K562 (cell line): ENCODE measurements around the gene SLC31A1. TPM values are rescaled to one million over a fixed set of nuclear protein-coding genes. Genes with fewer than 3 reads are reported as not detected.

ENCODE experiments used
- ATAC-seq: fragments of 200-7000 bp; cut with Tn5 transposase; 3 replicates; pipeline ENCODE4 v1.9.1; 2020; ENCODE audit warnings: moderate library complexity
- BruUV-seq: library from RNA; stranded (reverse); fragments of 400-500 nt; replicated peaks from 2 replicates; lab custom pipeline; 2021; lab: Mats Ljungman, UMichigan
- CTCF ChIA-PET: fragments of 300-600 bp; formaldehyde crosslinking; extraction: SDS; loops from one replicate; lab custom pipeline; 2021; ENCODE audit warnings: low intra/inter-chr PET ratio; lab: Yijun Ruan, JAX
- POLR2A ChIA-PET: fragments of 300-600, 350-650 bp; sonication (Branson Sonifier 250); formaldehyde crosslinking; extraction: SDS; loops from one replicate; lab custom pipeline; 2021; ENCODE audit warnings: antibody characterized with exemption, inconsistent platforms; lab: Yijun Ruan, JAX
- DNase-seq, 4 experiments: peaks; one replicate each; pipeline versions ENCODE4 v3.0.0 to v3.0.0-alpha.2; 2011 to 2018; ENCODE audit warnings: low spot score in 3 of 4, mixed read lengths in 3 of 4; ENCODE audit errors: extremely low read depth in 1 of 4
- FAIRE-seq: peaks from 2 replicates; lab custom pipeline; 2011; peaks lifted over from hg19 to GRCh38; lab: Jason Lieb, UNC
- H2AFZ ChIP-seq: 2 replicates; pipeline ENCODE4 v1.6.0; 2011; ENCODE audit warnings: low read depth, low read length, control low read depth, inconsistent platforms
- H3K27ac ChIP-seq: fragments of 200-600 bp; 3 replicates; pipeline ENCODE4 v1.8.0; 2011; ENCODE audit warnings: low read depth, mild to moderate bottlenecking, control low read depth, inconsistent platforms, low read length, moderate library complexity, mixed read lengths; ENCODE audit errors: extremely low read depth
- H3K27me3 ChIP-seq, 2 experiments: fragments of 300-600 bp in 1 of 2; 2 replicates in 1 of 2; 3 replicates in 1 of 2; pipeline versions ENCODE4 v1.6.0 to v1.8.0; 2011; ENCODE audit warnings: inconsistent platforms in 2 of 2, low read length in 2 of 2, mild to moderate bottlenecking in 1 of 2, mixed read lengths in 1 of 2, moderate library complexity in 1 of 2; ENCODE audit not compliant: control insufficient read depth in 2 of 2, insufficient read depth in 2 of 2
- H3K36me3 ChIP-seq: fragments of 300-600 bp; 3 replicates; pipeline ENCODE4 v1.8.0; 2011; ENCODE audit warnings: mild to moderate bottlenecking, low read length, inconsistent platforms; ENCODE audit not compliant: control insufficient read depth, insufficient read depth
- H3K4me1 ChIP-seq, 2 experiments: fragments of 200-600 bp in 1 of 2; replicated peaks in 1 of 2; 2 replicates in 1 of 2; 3 replicates in 1 of 2; pipeline versions ENCODE4 v1.5.1 to v1.8.0; 2011; ENCODE audit warnings: inconsistent platforms in 2 of 2, low read length in 2 of 2, mild to moderate bottlenecking in 1 of 2, mixed read lengths in 1 of 2, moderate library complexity in 1 of 2; ENCODE audit not compliant: control insufficient read depth in 2 of 2, insufficient read depth in 2 of 2
- H3K4me2 ChIP-seq: 2 replicates; pipeline ENCODE4 v1.6.1; 2011; ENCODE audit warnings: low read length, control low read depth, inconsistent platforms, mixed read lengths; ENCODE audit not compliant: insufficient read depth
- H3K4me3 ChIP-seq: fragments of 200-600 bp; sonication (generic), shearing (Covaris generic); 2 replicates; pipeline ENCODE4 v1.5.1; 2016; ENCODE audit warnings: control low read depth, inconsistent platforms
- H3K79me2 ChIP-seq: fragments of 200-600 bp; 3 replicates; pipeline ENCODE4 v1.8.0; 2011; ENCODE audit warnings: low read length, inconsistent platforms; ENCODE audit not compliant: control insufficient read depth, insufficient read depth
- H3K9ac ChIP-seq, 2 experiments: 2 replicates each; pipeline versions ENCODE4 v1.6.0 to v1.6.1; 2011; ENCODE audit warnings: low read depth in 2 of 2, low read length in 2 of 2, control low read depth in 1 of 2, inconsistent platforms in 1 of 2, mild to moderate bottlenecking in 1 of 2, mixed read lengths in 1 of 2; ENCODE audit not compliant: insufficient read depth in 1 of 2
- H3K9me1 ChIP-seq: one replicate; pipeline ENCODE4 v1.6.0; 2011; ENCODE audit warnings: inconsistent platforms, mild to moderate bottlenecking, low read length, moderate library complexity; ENCODE audit not compliant: control insufficient read depth, insufficient read depth
- H3K9me3 ChIP-seq: replicated peaks from 2 replicates; pipeline ENCODE4 v1.5.1; 2011; ENCODE audit warnings: low read depth, low read length, inconsistent platforms; ENCODE audit not compliant: control insufficient read depth, insufficient read depth
- H4K20me1 ChIP-seq: replicated peaks from 2 replicates; pipeline ENCODE4 v1.6.1; 2011; ENCODE audit warnings: low read length, inconsistent platforms, mixed read lengths; ENCODE audit not compliant: control insufficient read depth, insufficient read depth
- ARID1B ChIP-seq: fragments of 450-650 bp; IDR thresholded peaks from 2 replicates; pipeline ENCODE4 v1.6.1; 2016; ENCODE audit warnings: antibody characterized with exemption, mild to moderate bottlenecking, inconsistent platforms
- DPF2 ChIP-seq: fragments of 450-650 bp; IDR thresholded peaks from 2 replicates; pipeline ENCODE4 v1.6.1; 2016
- FOXK1 ChIP-seq: sonication (generic); formaldehyde crosslinking; IDR thresholded peaks from 2 replicates; pipeline ENCODE4 v1.8.0; 2022; ENCODE audit warnings: missing genetic modification reagents, mild to moderate bottlenecking, borderline replicate concordance
- GTF2B ChIP-seq: IDR thresholded peaks from 2 replicates; pipeline ENCODE4 v1.6.1; 2011; ENCODE audit not compliant: insufficient read length; ENCODE audit errors: extremely low read depth
- HNRNPUL1 ChIP-seq: fragments of 200-400 bp; formaldehyde crosslinking; IDR thresholded peaks from 2 replicates; pipeline ENCODE4 v1.6.1; 2017; ENCODE audit warnings: low read length
- MXI1 ChIP-seq: IDR thresholded peaks from 2 replicates; pipeline ENCODE4 v1.6.1; 2011; ENCODE audit warnings: low read depth, mild to moderate bottlenecking, improper control_type of control experiment, low read length
- POLR3G ChIP-seq: IDR thresholded peaks from 2 replicates; pipeline ENCODE4 v1.6.1; 2011; ENCODE audit not compliant: insufficient read length, insufficient replicate concordance; ENCODE audit errors: extremely low read depth
- RERE ChIP-seq: sonication (generic); formaldehyde crosslinking; IDR thresholded peaks from 2 replicates; pipeline ENCODE4 v1.8.0; 2023; ENCODE audit warnings: missing genetic modification reagents, mild to moderate bottlenecking, borderline replicate concordance
- SFPQ ChIP-seq: fragments of 200-400 bp; formaldehyde crosslinking; IDR thresholded peaks from 2 replicates; pipeline ENCODE4 v1.6.1; 2017; ENCODE audit warnings: mild to moderate bottlenecking, low read depth, low read length, moderate library complexity
- ZBTB43 ChIP-seq: sonication (generic); formaldehyde crosslinking; IDR thresholded peaks from 2 replicates; pipeline ENCODE4 v1.8.0; 2023; ENCODE audit warnings: mild to moderate bottlenecking, missing genetic modification reagents
- ZFX ChIP-seq: sonication (generic); formaldehyde crosslinking; IDR thresholded peaks from 2 replicates; pipeline ENCODE4 v1.8.0; 2022; ENCODE audit warnings: mild to moderate bottlenecking, missing genetic modification reagents, moderate library complexity
- WGBS: fragments of 100-300 bp; shearing (Covaris generic); methylation state at CpG from one replicate; pipeline ENCODE4 v1.1.6; 2016; ENCODE audit warnings: low coverage, mixed read lengths; ENCODE audit not compliant: insufficient coverage; ENCODE audit errors: missing lambda C conversion rate; 5-methylcytosine and 5-hydroxymethylcytosine counted together
- in situ Hi-C: fragments of 300-500 bp; cut with MboI; formaldehyde crosslinking; loops from 4 replicates; pipeline ENCODE4 v1.15.0; 2018; ENCODE audit warnings: inconsistent platforms, mixed read lengths
- intact Hi-C: fragments of 100-400 bp; cut with micrococcal nuclease; formaldehyde crosslinking; loops from 2 replicates; pipeline ENCODE4 v1.14.2; 2022
- polyA plus RNA-seq, 8 experiments: library from polyadenylated mRNA; depleted of rRNA in 4 of 8; stranded (reverse) in 5 of 8; unstranded in 3 of 8; fragments of >200 nt; fragmentation: Nextera tagmentation in 2 of 8; fragmentation: Illumina TruSeq in 1 of 8; extraction: Ambion mirVana in 2 of 8; extraction: Trizol in 1 of 8; gene quantifications; 2 replicates each; pipeline versions ENCODE4 v1.2.1 to v1.2.3, GENCODE V29; 2011 to 2014; ENCODE audit warnings: inconsistent platforms in 1 of 8, missing spikeins in 1 of 8
- total RNA-seq, 7 experiments: library from RNA; depleted of rRNA in 6 of 7; stranded (reverse); fragments of >200 nt in 6 of 7; fragmentation: Illumina TruSeq in 2 of 7; extraction: Trizol in 2 of 7; gene quantifications; 2 replicates each; pipeline versions ENCODE4 v1.2.1 to v1.2.3, GENCODE V29; 2011 to 2021; ENCODE audit warnings: low replicate concordance in 1 of 7

The SLC31A1 gene
- total and polyA plus RNA-seq, 9 of the 15 experiments (the other 6 are each of a cell fraction or from before 2014, with no cell fraction given) = 15.4 to 40.7 (median 25.9) TPM

DNA sequence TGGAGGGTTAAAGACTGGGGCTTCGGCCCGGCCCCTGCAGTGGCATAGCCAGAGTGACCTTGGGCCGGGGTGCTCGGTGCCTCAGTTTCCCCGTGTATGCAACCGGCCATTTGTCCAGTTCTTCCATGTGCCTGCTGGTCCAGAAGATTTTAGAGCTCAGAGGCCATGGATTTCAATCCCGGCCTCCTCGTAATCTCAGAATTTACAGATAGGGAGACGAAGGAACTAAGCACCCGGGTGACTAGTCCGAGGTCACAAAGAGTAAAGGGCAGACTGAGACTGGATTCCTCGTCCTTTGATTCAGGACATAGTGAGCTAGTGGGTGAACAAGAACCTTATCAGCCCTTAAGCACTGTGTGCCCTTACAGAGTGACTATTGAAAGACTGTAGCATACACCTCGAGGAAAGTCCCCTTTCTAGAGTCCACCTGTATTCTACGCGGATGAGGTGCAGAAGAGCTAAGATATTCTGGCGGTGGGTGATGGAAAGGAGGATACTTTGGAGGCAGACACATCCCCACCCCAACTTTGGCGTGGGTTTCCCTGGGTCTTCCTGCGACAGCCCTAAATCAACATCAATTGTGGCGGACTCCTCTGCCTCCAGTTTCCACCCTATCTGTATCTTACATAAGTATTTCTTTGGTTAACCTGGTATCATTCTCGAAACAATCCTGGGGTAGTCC, 597 bp downstream of the SLC31A1 start:
- Histone ChIP-seq H3K27ac (peak overlapping the region; percentile 69), H4K20me1 (0 out of 2 replicates have a peak, but pooled peaks cover 2% of the 10 kb centered on the region), H3K4me1 (peaks cover 6 to 24% of the 10 kb centered on the region in 2 experiments; a peak in 3 of 5 replicates), H3K9me1 (no peaks in the 10 kb centered on the region), H3K4me3 (peak overlapping the region; percentile 76), H2AFZ (peak overlapping the region; percentile 92), H3K9me3 (no peaks in the 10 kb centered on the region), H3K4me2 (peak overlapping the region; percentile 95), H3K27me3 (no peaks in the 10 kb centered on the region), H3K36me3 (peaks cover 25% of the 10 kb centered on the region; the same call in 1 of the 3 replicates), H3K9ac (peak overlapping the region; percentile 79 to 91), H3K79me2 (peaks cover 75% of the 10 kb centered on the region)
- peak in 3 of 4 experiments; percentile 17 to 63 (median 48) for DNase-seq
- BruUV-seq = TSS peak; percentile 78
- peak; percentile 78 for FAIRE-seq
- ChIA-PET CTCF (no interaction called here), POLR2A (interaction anchor here (0.5 to 2.9 kb wide), 20 partner anchors 10 to 844 kb away, joined by 3 to 23 read pairs (median 5); partner anchors contain the start of genes CDC26, PRPF4 and SLC31A2)
- in situ Hi-C loops = no loop called here
- intact Hi-C loops = loop anchor here (2.0 kb wide), 1 partner anchor 53 kb away; the partner anchor contains the start of genes CDC26 and PRPF4
- under 1% methylated on average over 20 of the region's 20 CpGs for WGBS
- peak; percentile 45 for ATAC-seq
- no peak for TF ChIP-seq ZBTB43
- TF ChIP-seq ZFX = peak; percentile 24; the same call in 1 of the 2 replicates
- no peak for TF ChIP-seq SFPQ
- no peak for TF ChIP-seq POLR3G
- TF ChIP-seq GTF2B = no peak
- 0 out of 2 replicates have a peak, but pooled peaks have one; percentile 10 for TF ChIP-seq FOXK1
- 0 out of 2 replicates have a peak, but pooled peaks have one; percentile 34 for TF ChIP-seq DPF2
- TF ChIP-seq MXI1 = no peak
- TF ChIP-seq RERE (CRISPR knock-in tag) = no peak
- TF ChIP-seq HNRNPUL1 = no peak
- peak; percentile 67 for TF ChIP-seq ARID1B
